Left renal cortex interstitium (tissue), 4 donors: ENCODE data around the gene CDC42SE1. TPM values are rescaled to one million over a fixed set of nuclear protein-coding genes. Genes with fewer than 3 reads are reported as not detected.
"Not testable (repeated sequence)": the region's sequence is repeated elsewhere in the genome, so short reads cannot be mapped to it uniquely, and the experiment has no call there.

Experiments used
- DNase-seq, 4 donors: peaks; one replicate each; pipeline ENCODE4 v3.0.0-alpha.2; 2013; ENCODE audit warnings: low read depth in 4 of 4, low spot score in 2 of 4, missing footprints in 1 of 4
- polyA plus RNA-seq, 4 donors: library from polyadenylated mRNA; unstranded; fragments of 120-200 nt; gene quantifications; one replicate each; pipeline ENCODE4 v1.2.1, GENCODE V29; 2013; ENCODE audit not compliant: insufficient read length in 4 of 4

Gene CDC42SE1
- 10 to 100 TPM; 60.1 to 86.6 (median 80.3) TPM for polyA plus RNA-seq

DNA sequence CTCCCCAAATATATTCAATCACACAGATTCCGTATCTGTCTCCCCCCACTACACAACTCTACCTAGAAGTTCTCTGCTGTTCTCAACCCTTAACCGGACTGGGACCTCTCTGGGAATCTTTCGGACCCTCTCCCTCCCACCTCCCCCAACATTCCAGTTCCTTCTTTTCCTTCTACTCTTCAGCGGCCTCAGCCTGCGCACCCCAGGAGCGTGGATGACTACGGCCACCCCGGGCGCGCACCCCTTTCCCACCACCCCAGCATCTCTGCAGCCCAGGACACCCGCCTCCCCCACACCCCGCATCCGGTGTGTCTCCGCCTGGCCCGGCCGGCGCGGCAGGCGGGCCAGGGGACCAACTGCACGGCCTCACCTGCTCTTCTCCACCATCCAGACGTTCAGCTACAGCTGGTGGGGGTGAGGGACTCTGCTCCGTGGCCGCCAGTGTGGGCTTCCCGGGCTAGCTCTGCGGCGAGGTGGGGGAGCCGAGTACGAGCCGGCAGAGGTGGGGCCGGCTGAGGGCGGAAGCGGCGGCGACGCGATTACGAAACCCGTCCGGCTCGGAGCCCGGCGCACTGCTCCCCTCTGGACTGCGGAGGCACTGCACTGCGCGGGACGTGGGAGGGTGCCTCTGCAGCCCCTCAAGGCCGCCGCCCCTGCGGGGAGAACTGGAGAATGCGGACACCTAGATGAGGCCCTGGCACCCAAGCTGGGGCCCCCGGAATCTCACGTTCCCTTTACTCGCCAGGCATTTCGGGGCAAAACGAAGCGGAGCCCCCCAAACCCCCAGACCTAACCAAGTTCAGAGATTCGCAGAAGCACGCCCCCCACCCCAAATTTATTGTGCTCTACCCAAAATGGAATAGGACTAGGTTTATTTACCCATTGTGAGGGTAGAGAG, at the start of gene CDC42SE1:
Gene CDC42SE1, minus strand, starts transcription at position 514 of the 898 bp plus-strand sequence. CDS start 3,892 bp downstream, outside the sequence.
- DNase-seq, result peak; percentile 69 to 81 (median 73)

DNA sequence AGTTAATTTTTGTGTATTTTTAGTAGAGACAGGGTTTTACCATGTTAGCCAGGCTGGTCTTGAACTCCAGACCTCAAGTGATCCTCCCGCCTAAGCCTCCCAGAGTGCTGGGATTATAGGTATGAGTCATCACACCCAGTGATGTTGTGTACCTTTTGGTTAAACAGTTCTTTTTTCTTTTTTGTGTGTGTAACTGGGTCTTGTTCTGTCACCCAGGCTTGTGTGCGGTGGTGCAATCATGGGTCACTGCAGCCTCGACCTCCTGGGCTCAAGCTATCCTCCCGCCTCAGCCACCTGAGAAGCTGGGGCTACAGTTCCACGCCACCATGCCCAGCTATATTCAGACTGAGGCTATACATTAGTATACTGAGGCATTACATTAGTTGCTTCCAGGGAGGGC, 48.9 kb upstream of the CDC42SE1 start:
- DNase-seq, result no peak

DNA sequence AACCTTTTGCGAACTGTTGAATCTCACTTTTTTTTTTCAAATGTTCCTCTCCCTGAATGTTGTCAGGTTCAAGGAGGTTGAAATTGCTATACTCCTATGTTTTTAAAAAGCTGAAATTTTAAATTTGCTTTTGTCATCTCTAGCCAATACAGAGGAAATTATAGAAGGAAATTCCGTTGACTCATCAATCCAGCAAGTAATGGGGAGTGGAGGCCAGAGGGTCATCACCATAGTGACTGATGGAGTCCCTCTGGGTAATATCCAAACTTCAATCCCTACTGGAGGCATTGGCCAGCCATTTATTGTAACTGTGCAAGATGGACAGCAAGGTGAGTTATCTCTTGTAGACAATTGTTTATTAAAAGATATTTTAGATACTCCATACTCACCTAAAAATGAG, 47.5 kb upstream of the CDC42SE1 start:
- no peak for DNase-seq

DNA sequence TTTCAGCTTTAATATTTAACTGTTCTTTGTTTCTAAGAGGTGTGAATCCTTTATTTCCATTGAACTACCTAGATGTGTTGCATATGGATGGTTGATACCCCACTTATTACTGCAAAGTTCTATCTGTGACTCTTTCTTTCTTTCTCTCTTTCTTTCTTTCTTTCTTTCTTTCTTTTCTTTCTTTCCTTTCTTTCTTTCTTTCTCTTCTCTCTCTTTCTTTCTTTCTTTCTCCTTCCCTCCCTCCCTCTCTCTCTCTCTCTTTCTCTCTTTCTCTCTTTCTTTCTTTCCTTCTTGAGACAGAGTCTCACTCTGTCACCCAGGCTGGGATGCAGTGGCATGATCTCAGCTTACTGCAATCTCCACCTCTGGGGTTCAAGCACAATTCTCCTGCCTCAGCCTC, 45.2 kb upstream of the CDC42SE1 start:
- DNase-seq, result no peak

GRCh38 chr1:151098126-151098525, 38.7 kb upstream of the CDC42SE1 start:
- no peak for DNase-seq

DNA sequence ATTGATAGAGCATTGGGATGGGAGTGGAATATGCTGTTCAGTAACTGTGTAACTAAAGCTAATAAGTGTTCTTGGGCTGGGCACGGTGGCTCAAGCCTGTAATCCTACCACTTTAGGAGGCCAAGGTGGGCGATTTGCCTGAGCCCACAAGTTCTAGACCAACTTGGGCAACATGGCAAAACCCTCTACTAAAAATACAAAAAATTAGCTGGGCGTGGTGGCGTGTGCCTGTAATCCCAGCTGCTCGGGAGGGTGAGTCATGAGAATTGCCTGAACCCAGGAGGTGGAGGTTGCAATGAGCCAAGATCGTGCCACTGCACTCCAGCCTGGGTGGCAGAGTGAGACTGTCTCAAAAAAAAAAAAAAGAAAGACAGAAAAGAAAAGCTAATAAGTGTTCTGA, 38.0 kb upstream of the CDC42SE1 start:
- DNase-seq, result not testable (repeated sequence)

- no peak for DNase-seq
Observed at GRCh38 chr1:151085953-151086559, 26.6 kb upstream of the CDC42SE1 start.

- no peak for DNase-seq
Observed at GRCh38 chr1:151072224-151072623, 12.8 kb upstream of the CDC42SE1 start.

DNA sequence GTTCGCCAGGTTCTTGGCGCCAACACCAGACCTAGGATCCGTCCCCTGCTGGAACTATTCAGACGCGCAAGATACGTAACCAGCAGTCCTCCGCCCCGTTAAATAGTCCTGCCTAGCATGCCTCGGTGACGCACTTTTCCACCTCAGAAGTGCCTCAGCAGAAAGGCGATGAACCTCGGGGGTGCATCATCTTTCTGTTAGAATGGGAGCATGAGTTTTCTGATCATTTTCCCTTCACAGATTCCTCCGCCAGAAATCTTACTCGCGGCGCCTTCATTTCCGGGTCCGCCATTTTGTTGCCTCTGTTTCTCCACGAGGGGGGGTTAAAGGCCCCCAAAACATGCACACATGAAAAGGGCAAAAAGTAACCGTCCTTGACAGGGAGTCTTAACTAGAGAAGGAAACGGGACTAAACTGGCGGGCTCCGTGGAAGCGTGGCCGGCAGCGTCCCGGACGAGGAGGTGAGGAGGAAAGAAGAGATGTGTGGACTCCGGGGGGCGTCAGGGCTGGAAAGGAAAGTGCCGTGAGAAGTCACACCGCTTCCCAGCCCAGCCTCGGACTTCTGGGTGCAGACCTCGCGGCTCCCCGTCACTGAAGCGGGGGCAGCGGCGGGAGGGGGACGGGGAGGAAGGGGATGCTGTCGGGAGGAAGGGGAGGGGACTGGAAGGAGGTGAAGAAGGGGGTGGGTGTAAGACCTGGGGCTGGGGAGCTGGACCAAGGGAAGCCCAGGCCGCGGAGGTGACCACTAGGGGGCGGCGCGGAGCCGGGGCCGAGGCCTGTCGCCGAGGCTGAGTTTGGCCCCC, 11.3 kb upstream of the CDC42SE1 start, which contains the start of gene GABPB2:
Gene GABPB2, plus strand, starts transcription at position 288 of the 803 bp plus-strand sequence. CDS start 17,429 bp downstream, outside the sequence.
- peak; percentile 88 to 99 (median 90) for DNase-seq

- DNase-seq, result no peak
Observed at GRCh38 chr1:151069103-151069486, 9.7 kb upstream of the CDC42SE1 start.

GRCh38 chr1:151067185-151067584, 7.8 kb upstream of the CDC42SE1 start:
- no peak for DNase-seq

GRCh38 chr1:151065089-151065645, 5.7 kb upstream of the CDC42SE1 start:
- DNase-seq, result no peak

- no peak for DNase-seq
Observed at GRCh38 chr1:151062741-151063371, 3.4 kb upstream of the CDC42SE1 start.

DNA sequence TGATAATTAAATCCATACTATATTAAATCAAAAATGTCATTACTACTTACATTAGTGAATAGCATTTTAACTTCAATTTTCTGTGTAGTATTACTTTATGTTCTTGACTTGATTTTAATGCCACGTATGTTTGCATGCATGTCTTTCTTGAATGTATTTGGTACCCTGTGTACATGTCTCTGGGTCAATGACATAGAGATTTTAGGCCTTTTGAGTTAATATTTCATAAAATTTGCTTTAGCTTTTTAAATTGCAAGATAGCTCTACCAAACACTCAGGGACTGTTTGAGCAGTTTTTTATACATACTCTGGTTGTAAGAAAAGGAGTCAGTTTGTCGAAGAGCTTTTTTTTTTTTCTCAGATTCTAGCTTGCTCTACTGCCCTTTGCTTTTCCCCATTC, 2.3 kb upstream of the CDC42SE1 start:
- no peak for DNase-seq

DNA sequence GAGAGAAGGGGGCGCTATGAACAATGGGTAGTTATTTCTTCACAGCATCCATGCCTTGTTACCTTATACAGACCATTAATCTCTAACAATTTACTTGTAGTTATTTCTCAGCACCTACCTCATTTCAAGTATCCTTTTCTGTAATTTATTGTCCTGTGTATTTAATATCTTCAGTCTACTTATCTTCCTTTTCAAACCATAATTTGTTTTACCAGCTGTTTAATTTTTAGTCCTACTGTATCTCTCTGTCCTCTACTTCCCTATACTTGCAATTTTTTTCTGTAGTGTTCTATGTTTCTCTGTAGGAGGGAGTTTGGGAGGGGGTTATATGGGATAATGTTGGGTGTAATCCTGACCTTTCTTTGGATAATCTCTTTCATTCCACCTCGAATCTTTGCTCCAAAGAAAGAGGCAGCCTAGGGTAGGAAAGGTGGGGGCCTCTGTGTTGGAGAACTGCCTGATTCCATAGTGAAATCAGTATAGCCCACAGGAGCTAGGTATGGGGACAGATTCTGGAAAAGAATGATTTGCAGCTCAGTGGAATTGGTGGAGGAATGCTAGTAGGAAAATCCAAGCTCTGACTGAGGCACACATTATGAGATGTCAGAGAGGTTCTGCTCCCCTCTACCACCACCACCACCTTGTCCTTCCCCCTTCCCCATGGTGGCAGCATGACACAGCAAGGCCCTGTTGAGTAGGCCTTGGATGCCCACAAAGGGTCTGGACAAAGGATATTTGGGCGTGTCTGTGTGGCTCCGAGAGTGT, 1.4 kb upstream of the CDC42SE1 start:
- no peak for DNase-seq

DNA sequence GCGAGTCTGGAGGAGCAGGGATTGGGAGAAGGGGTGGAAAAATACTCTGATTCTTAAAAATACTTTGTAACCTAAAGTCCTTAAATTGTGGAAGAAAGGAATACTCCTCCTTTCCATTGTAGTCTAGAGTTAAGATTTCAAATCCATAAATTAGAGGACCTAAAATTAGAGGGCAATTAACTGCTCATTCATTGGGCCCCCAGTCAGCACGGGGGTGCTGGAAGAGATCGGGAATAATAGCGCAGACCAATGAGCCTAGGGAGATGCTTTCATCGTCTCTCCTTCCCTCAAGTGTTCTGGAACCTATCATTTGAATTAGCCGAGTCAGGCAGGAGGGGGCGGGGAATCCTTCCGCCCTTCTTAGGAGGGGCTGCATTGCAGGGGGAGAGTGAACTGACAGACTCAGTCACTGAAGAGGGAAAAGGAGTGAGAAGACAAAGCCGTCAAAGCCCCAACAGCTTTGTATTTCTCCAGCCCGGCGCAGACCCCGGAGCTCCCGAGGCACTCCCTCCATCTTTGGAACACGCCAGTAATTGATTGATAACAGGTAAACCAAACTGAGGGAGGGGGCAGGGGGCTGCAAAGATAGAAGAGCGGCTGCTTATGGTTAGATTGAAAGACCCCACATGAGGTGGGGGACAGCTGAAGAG, 710 bp upstream of the CDC42SE1 start, which contains the start of gene MLLT11:
Gene MLLT11, plus strand, starts transcription at position 391 of the 650 bp plus-strand sequence. CDS start 6,828 bp downstream, outside the sequence.
- peak; percentile 69 to 84 (median 79) for DNase-seq

GRCh38 chr1:151058692-151059091, 730 bp downstream of the CDC42SE1 start:
- peak in 3 of 4 donors; percentile 41 to 79 (median 57) for DNase-seq

DNA sequence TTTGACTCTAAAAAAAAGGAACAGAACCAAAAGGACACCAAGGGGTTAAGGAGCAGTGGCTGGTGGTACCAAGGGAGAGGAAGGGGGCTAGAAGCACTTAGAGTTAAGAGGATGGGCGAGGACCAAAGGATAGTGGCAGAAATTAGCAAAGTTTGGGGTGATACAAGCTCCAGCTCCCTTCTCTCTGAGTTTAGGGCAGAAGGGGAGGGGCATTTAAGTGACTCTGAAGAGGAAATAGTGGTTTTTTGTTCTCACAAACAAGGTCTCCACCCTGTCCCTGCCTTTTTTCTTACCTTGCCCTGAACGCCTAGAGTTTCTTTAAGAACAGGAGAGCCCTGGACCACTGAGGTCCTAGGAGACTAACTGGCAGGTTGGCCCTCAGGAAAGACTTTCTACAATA, 3.3 kb downstream of the CDC42SE1 start:
- DNase-seq, result no peak

DNA sequence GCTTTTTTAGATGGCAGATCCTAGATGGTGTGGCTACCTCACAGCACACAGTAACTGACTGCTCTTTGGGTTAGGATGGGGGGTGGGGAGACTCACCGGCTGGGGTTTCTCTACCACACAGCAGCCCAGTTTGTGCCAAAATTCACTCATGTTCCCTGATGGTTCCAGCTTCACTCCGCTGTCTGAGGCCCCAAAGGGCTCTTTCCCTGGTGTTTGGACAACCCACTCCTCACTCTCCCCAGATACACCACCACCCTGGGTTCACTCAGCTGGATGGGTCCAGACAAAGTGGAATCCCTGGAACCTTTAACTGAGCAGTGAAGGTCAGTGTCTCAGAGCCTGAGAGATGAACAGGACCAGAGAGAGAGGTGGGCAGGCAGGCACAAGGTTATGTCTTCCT, 3.8 kb downstream of the CDC42SE1 start:
- no peak for DNase-seq
